Upper lobe of left lung (tissue), 4 donors: Measurements from ENCODE around the gene TCTN1.

Experiments used
- CTCF ChIP-seq, 6 experiments: fragments of 450-650 bp in 4 of 6; fragments of 200-600 bp in 2 of 6; sonication (generic) in 2 of 6; IDR thresholded peaks; one replicate each; pipeline ENCODE4 v1.5.1; 2016 to 2019; ENCODE audit warnings: antibody characterized with exemption in 6 of 6
- POLR2A ChIP-seq, 4 donors: fragments of 450-650 bp; IDR thresholded peaks; one replicate each; pipeline ENCODE4 v1.5.1; 2016 to 2017; ENCODE audit warnings: antibody characterized with exemption in 4 of 4, mild to moderate bottlenecking in 2 of 4
- POLR2AphosphoS5 ChIP-seq, 2 donors: sonication (generic); formaldehyde crosslinking; IDR thresholded peaks; one replicate each; pipeline ENCODE4 v1.5.1; 2017; ENCODE audit warnings: antibody characterized with exemption in 2 of 2

GRCh38 chr12:110669193-110669502 lies 55.2 kb downstream of the TCTN1 start:
- TF ChIP-seq CTCF (IDR thresholded peaks at IDR 0.05) (no peak), POLR2A (IDR thresholded peaks at IDR 0.05) (no peak), POLR2AphosphoS5 (IDR thresholded peaks at IDR 0.05) (no peak)
